Erythroblast (primary cell): Measurements from ENCODE around the gene RBM19.

Experiments
- DNase-seq, 2 experiments: peaks; one replicate each; lab custom pipeline; 2025; lab: John Stamatoyannopoulos, UW
- GATA1 ChIP-seq: IDR thresholded peaks from 2 replicates; pipeline ENCODE4 v1.6.1; 2011; ENCODE audit warnings: low read depth, mild to moderate bottlenecking, control low read depth, low read length, moderate library complexity
- POLR2A ChIP-seq: IDR thresholded peaks from 2 replicates; pipeline ENCODE4 v1.6.1; 2011; ENCODE audit warnings: mild to moderate bottlenecking, low read length

Gene RBM19

GRCh38 chr12:113980054-113980453, 13.9 kb upstream of the RBM19 start:
- DNase-seq: no peak
- TF ChIP-seq POLR2A: no peak

- TF ChIP-seq POLR2A (no peak), GATA1 (no peak)
- DNase-seq: no peak
These were observed 12.0 kb upstream of the RBM19 start for GRCh38 chr12:113978080-113978479.

- TF ChIP-seq GATA1 (no peak), POLR2A (no peak)
- no peak for DNase-seq
These were observed 7.9 kb upstream of the RBM19 start for GRCh38 chr12:113974006-113974405.

- no peak for TF ChIP-seq POLR2A
- DNase-seq: no peak
These were observed 7.2 kb upstream of the RBM19 start for GRCh38 chr12:113973109-113973904.

GRCh38 chr12:113971392-113971791, 5.3 kb upstream of the RBM19 start:
- DNase-seq: no peak
- TF ChIP-seq GATA1 (no peak), POLR2A (no peak)

GRCh38 chr12:113970211-113970610, 4.1 kb upstream of the RBM19 start:
- no peak for DNase-seq

GRCh38 chr12:113967368-113967767, 1.2 kb upstream of the RBM19 start:
- no peak for TF ChIP-seq POLR2A
- TF ChIP-seq GATA1: no peak

More at GRCh38 chr12:113970211-113970610, 4.1 kb upstream of the RBM19 start:
- TF ChIP-seq GATA1 (no peak), POLR2A (no peak)

GRCh38 chr12:113962733-113963132, 3.4 kb downstream of the RBM19 start:
- DNase-seq: no peak
- TF ChIP-seq GATA1 (no peak), POLR2A (no peak)

More at GRCh38 chr12:113967368-113967767, 1.2 kb upstream of the RBM19 start:
- peak in 1 of 2 experiments; percentile 22 for DNase-seq

GRCh38 chr12:113961921-113962710, 4.0 kb downstream of the RBM19 start:
- TF ChIP-seq POLR2A: no peak
- TF ChIP-seq GATA1: no peak
- peak in 1 of 2 experiments; percentile 11 for DNase-seq

- DNase-seq: no peak
- TF ChIP-seq GATA1 (no peak), POLR2A (no peak)
These were observed 6.1 kb downstream of the RBM19 start for GRCh38 chr12:113960030-113960429.

GRCh38 chr12:113959096-113959495, 7.0 kb downstream of the RBM19 start:
- TF ChIP-seq GATA1: no peak
- no peak for DNase-seq

GRCh38 chr12:113958108-113958507, 8.0 kb downstream of the RBM19 start:
- TF ChIP-seq GATA1 (no peak), POLR2A (no peak)
- no peak for DNase-seq

GRCh38 chr12:113957627-113958026, 8.5 kb downstream of the RBM19 start:
- TF ChIP-seq POLR2A: no peak
- TF ChIP-seq GATA1: no peak
- DNase-seq: no peak
